ENCODE data around the gene KLHL29.

The KLHL29 gene

GRCh38 chr2:23553561-23553960, 168.6 kb downstream of the KLHL29 start:
- DNase-seq (ENCODE audit: low read depth) = no peak

DNA sequence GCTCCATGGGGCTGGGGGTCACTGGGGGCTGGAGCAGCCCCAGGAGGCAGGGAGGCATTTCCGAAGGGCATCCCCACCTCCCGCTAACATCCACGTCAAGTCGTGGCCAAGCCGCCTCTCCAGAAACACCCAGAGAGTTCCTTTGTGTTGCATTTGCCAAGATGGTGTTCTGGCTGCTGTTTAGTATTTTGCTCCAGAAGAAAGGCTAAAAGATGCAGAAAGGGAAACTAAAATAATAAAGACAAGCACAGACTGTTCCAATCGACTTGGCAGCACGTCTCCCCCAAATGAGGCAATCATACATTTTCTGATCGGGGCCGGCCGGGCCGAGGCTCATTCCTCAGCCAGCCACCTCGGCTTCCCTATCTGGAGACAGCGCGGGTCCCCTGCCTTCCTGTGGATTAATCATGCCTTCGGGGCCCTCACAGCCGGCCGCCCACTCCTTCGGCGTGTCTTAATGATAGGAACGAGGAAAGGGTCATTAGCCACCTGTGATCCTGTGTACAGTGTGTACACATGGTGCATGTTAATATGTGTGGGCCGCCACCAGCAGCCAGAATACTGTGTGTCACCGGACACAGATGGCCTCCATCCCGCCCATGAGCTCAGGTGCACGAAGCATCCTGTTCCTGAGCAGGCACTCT, 169.2 kb downstream of the KLHL29 start:
- no peak for DNase-seq (ENCODE audit: low read depth)

- no peak for DNase-seq (ENCODE audit: low read depth)
Measured at GRCh38 chr2:23555944-23556343, 171.0 kb downstream of the KLHL29 start.

- DNase-seq (ENCODE audit: low read depth) = no peak
Measured at GRCh38 chr2:23556929-23557328, 171.9 kb downstream of the KLHL29 start.

- no peak for DNase-seq (ENCODE audit: low read depth)
Measured at GRCh38 chr2:23557455-23557854, 172.5 kb downstream of the KLHL29 start.

- no peak for DNase-seq (ENCODE audit: low read depth)
Measured at GRCh38 chr2:23559561-23560239, 174.7 kb downstream of the KLHL29 start.

GRCh38 chr2:23561088-23561487, 176.1 kb downstream of the KLHL29 start:
- DNase-seq (ENCODE audit: low read depth) = no peak

- no peak for DNase-seq (ENCODE audit: low read depth)
Measured at GRCh38 chr2:23561544-23561943, 176.6 kb downstream of the KLHL29 start.

- no peak for DNase-seq (ENCODE audit: low read depth)
Measured at GRCh38 chr2:23562143-23562542, 177.2 kb downstream of the KLHL29 start.

- no peak for DNase-seq (ENCODE audit: low read depth)
Measured at GRCh38 chr2:23563151-23563550, 178.2 kb downstream of the KLHL29 start.

DNA sequence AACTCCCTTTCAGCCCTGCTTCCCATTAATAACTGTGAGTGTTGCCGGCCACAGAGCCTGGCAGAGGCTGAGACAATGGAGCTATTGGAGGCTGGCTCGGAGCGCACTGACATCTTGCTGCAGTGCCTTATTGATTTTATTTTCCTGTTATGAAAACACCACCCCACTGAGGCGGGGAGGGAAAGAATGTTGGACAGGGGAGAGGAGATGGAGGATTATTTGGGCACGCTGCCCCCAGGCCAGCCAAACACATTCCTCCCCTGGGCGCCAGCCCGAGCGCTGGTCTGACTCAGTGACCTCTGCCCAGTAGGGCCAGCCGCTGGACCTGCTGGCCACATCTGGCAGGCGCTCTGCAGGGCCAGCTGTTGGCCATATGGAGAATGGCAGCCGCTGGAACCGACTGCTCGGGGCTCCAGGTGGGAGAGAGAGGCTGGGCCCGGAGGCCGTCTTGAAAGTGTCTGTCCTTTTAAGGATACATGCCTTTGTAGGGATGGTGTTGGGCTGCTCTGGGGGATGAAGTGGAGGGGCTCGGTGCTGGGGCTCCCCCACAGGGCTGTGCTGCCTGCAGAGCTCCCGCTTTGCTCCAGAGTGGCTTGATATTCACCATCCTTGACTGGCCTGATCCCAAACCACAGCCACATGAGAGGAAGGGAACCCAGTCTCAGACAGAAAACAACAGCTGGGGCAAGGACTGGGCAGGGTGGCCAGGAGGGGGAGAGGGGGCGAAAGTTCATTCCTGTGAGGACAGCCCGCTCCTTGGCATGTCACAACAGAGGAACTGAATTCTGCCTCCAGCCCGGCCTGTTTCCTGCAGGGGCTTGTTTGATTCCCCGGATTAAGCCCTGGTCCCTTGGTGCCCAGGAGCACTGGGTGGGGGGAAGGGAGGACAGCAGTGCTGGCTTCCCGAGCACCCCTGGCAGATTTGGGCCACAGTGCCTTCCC, 179.0 kb downstream of the KLHL29 start:
- no peak for DNase-seq (ENCODE audit: low read depth)

DNA sequence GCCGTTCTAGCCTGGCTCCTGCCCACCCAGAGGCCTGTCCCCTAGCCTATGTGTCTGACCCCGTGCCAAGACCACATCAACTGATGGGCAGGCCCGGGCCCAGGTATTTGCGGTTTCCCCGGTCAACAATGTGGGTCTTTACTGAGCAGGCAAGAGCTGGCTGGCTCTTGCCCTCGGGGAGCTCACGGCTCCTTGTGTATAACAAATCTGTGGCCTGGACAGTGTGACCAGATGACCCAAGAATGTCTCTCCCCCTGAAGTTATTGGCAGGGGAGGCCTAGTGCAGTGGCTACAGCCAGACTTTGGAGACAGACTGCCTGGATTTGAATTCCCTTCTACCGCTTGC, 179.6 kb downstream of the KLHL29 start:
- DNase-seq (ENCODE audit: low read depth) = no peak

GRCh38 chr2:23565374-23565773, 180.4 kb downstream of the KLHL29 start:
- DNase-seq (ENCODE audit: low read depth) = no peak

DNA sequence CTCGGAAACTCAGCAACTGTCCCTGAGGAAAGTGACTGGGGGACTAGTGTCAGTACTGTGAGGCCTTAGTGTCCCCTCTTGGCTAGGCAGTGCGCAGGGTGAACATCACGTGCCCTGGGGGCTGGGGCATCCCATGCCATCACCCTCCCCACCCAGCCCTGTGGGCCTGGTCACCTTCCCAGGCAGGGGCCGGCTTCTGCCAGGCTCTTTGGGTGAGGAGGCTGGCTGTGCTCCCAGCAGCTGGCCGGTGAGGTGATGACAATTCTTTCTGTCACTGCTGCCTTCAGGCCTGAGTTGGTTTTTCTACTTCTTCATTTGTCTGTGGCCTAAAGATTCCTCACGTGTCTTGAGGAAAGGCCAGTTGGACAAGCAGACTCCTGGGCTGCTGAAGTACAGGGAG, 180.8 kb downstream of the KLHL29 start:
- no peak for DNase-seq (ENCODE audit: low read depth)

DNA sequence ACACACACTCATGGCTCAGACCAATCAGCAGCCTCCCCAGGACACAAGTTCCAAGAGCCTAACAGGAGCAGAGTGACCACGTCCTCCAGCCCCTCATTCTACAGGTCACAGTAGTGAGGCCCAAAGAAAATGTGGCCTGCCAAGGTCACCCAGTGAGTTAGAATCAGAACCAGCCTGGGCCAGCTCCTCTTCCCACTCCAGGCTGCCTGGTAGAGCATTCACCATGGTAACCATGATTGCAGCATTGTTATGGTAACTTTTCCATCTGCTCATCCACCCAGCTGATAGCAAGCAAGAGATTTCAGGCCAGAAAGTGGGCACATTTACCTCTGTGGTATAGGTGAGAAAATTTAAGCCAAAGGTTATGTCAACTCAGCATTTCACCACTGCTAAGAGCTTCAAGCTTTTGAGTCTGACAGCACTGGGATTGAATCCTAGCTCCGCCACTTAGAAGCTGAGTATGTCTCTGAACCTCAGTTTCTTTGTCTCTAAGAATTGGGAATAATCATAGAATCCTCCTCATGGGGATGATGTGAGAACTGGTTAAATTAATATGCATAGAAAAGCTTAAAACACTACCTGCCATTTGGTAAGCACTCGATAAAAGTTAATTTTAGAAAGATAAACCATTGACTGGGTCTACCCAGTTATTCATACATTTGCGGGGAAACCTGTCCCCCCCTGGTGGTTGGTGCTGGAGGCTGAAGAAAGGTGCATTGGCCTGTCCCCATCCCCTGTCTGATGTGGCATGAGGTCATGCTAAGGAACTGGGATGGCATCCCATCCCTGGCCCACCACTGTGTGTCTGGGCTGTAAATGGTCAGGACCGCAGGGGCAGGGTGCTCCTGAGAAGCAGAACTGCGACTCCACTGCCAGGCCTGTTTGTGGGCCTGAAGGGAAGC, 181.5 kb downstream of the KLHL29 start:
- DNase-seq (ENCODE audit: low read depth) = no peak

- DNase-seq (ENCODE audit: low read depth) = no peak
Measured at GRCh38 chr2:23567161-23567756, 182.3 kb downstream of the KLHL29 start.

DNA sequence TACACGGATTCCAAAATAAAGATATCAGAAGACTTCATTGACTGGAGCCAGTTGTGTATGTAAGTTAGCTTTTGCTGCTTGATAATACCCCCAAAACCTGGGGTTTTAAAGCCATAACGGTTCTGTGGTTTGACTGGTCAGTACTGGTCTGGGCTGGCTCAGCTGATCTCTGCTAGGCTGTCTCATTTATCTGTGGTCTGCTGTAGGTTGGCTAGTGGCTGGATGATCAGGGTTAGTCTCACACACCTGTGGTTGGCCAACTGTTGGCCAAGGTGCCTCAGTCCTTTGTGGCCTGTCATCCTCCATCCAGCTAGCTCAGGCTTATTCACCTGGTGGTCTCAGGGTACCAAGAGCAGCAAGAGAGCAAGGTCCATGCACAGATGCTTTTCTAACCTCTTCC, 183.2 kb downstream of the KLHL29 start:
- DNase-seq (ENCODE audit: low read depth) = no peak

DNA sequence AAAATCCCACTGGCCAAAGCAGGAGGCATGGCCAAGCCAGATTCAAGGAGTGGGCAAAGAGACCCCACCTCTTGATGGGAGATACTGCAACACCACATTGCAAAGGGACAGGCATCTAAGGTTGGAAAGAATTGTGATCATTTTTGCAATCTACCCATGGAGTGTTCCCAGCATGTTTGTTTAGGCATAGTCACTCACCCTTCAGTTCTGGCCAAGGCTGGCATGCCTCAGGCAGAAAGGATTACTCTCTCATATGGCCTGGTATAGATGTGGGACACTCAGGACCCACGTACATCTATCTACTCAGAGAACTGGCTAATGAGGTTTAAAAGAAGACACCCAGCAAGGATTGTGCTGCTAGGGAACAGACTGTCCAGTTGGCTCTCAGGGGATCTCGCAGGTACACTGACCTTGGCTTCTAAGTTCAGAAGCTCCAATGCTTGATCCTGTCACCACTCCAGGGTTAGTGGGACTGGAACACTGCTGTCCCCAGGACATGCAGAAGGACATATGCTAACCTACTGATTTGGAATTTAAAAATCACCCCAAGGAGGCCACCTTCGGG, 183.7 kb downstream of the KLHL29 start:
- no peak for DNase-seq (ENCODE audit: low read depth)

GRCh38 chr2:23569761-23570365, 184.9 kb downstream of the KLHL29 start:
- no peak for DNase-seq (ENCODE audit: low read depth)

DNA sequence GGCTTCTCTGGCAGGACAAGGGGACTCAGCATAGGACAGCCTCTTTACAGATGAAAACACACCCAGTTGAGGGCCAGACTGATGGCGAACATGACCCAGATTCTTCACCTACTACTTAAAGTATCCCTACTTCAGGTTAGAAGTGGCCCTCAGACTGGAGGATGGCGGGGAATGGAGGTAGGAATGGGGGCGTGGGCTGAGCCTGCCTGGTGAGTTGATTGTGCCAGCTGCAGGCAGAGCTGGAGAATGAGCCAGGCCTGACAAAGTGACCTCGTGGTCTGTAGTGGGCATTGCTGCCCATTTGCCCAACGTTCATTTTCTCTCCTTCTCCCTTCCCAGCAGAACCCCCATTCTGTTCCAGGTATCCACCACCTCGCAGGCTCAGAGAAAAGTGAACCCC, 186.1 kb downstream of the KLHL29 start:
- DNase-seq (ENCODE audit: low read depth) = no peak
